ENCODE data around the gene PROCA1. TPM values are rescaled to one million over a fixed set of nuclear protein-coding genes. Genes with fewer than 3 reads are reported as not detected.
A peak's percentile ranks its signal among the peaks of the same experiment; 100 is the strongest.

PROCA1 gene
- total RNA-seq, 1 donor from 2014 or later: 3.0 TPM

- Mint-ChIP-seq H3K4me3 (ENCODE audit: unreplicated experiment) (no peak overlapping the region), H3K27me3 (ENCODE audit: unreplicated experiment) (no peaks in the 10 kb centered on the region), H3K36me3 (ENCODE audit: unreplicated experiment) (peaks cover 9% of the 10 kb centered on the region), H3K4me1 (ENCODE audit: unreplicated experiment) (peaks cover 18% of the 10 kb centered on the region), H3K27ac (ENCODE audit: unreplicated experiment) (no peak overlapping the region), H3K9me3 (ENCODE audit: unreplicated experiment) (no peaks in the 10 kb centered on the region)
- TF ChIP-seq CTCF (IDR thresholded peaks at IDR 0.05): no peak
- no peak for DNase-seq (ENCODE audit: extremely low spot score, unreplicated experiment)
Observed at GRCh38 chr17:28707339-28707720, 4.4 kb downstream of the PROCA1 start.

- H3K4me1 Mint-ChIP-seq (ENCODE audit: unreplicated experiment): peaks cover 12% of the 10 kb centered on the region
- no peak for TF ChIP-seq CTCF (IDR thresholded peaks at IDR 0.05)
- no peak overlapping the region for H3K27ac Mint-ChIP-seq (ENCODE audit: unreplicated experiment)
- H3K4me3 Mint-ChIP-seq (ENCODE audit: unreplicated experiment): no peak overlapping the region
- H3K36me3 Mint-ChIP-seq (ENCODE audit: unreplicated experiment): peaks cover 12% of the 10 kb centered on the region
- DNase-seq (ENCODE audit: extremely low spot score, unreplicated experiment): no peak
- no peaks in the 10 kb centered on the region for H3K9me3 Mint-ChIP-seq (ENCODE audit: unreplicated experiment)
- no peaks in the 10 kb centered on the region for H3K27me3 Mint-ChIP-seq (ENCODE audit: unreplicated experiment)
Observed at GRCh38 chr17:28706471-28707338, 5.0 kb downstream of the PROCA1 start.

- no peak for TF ChIP-seq CTCF (IDR thresholded peaks at IDR 0.05)
- Mint-ChIP-seq H3K4me3 (ENCODE audit: unreplicated experiment) (no peak overlapping the region), H3K9me3 (ENCODE audit: unreplicated experiment) (no peaks in the 10 kb centered on the region), H3K4me1 (ENCODE audit: unreplicated experiment) (peaks cover 8% of the 10 kb centered on the region), H3K36me3 (ENCODE audit: unreplicated experiment) (peaks cover 17% of the 10 kb centered on the region), H3K27ac (ENCODE audit: unreplicated experiment) (peak overlapping the region; percentile 23), H3K27me3 (ENCODE audit: unreplicated experiment) (no peaks in the 10 kb centered on the region)
- DNase-seq (ENCODE audit: extremely low spot score, unreplicated experiment): no peak
Observed at GRCh38 chr17:28705728-28706334, 5.9 kb downstream of the PROCA1 start.

GRCh38 chr17:28705074-28705659 is 6.5 kb downstream of the PROCA1 start:
- Mint-ChIP-seq H3K27me3 (ENCODE audit: unreplicated experiment) (no peaks in the 10 kb centered on the region), H3K9me3 (ENCODE audit: unreplicated experiment) (no peaks in the 10 kb centered on the region), H3K4me1 (ENCODE audit: unreplicated experiment) (peaks cover 3% of the 10 kb centered on the region), H3K27ac (ENCODE audit: unreplicated experiment) (no peak overlapping the region), H3K4me3 (ENCODE audit: unreplicated experiment) (no peak overlapping the region), H3K36me3 (ENCODE audit: unreplicated experiment) (peaks cover 20% of the 10 kb centered on the region)
- no peak for DNase-seq (ENCODE audit: extremely low spot score, unreplicated experiment)
- no peak for TF ChIP-seq CTCF (IDR thresholded peaks at IDR 0.05)
